ENCODE results near the gene ALCAM. TPM values are rescaled to one million over a fixed set of nuclear protein-coding genes. Genes with fewer than 3 reads are reported as not detected.

Gene ALCAM
- total RNA-seq, 4 donors from 2014 or later: 5.9 to 151 (median 19.0) TPM

GRCh38 chr3:105459566-105460290 lies 93.0 kb downstream of the ALCAM start:
- Histone ChIP-seq H3K27ac (no peak overlapping the region), H3K36me3 (no peaks in the 10 kb centered on the region), H3K4me3 (no peak overlapping the region), H3K4me1 (no peaks in the 10 kb centered on the region), H3K9me3 (no peaks in the 10 kb centered on the region), H3K27me3 (no peaks in the 10 kb centered on the region)
- intact Hi-C loops (cut with DNase I; ENCODE audit: low total_unique reads): no loop called here
- TF ChIP-seq POLR2A (IDR thresholded peaks at IDR 0.05) (no peak), CTCF (IDR thresholded peaks at IDR 0.05) (no peak)
- no peak for DNase-seq

DNA sequence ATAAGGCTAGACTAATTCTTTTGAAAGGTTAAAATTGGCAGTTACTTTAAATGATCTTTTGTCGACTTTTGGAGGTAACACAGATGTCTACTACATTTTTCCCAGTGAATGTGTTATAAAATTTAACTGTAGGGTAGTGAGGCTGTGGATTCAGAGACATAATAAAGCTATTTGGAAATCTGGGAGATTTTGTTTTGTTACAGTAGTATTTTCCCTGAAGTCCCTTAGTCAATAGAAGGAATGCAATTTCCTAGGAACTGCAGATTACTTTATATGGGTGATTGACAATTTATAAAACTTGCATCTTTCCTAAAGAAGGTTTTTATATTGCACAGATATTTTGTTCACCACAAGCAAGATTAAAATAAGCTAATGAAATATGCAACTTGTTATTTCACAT lies 96.9 kb downstream of the ALCAM start:
- Histone ChIP-seq H3K9me3 (no peaks in the 10 kb centered on the region), H3K4me1 (no peaks in the 10 kb centered on the region), H3K27ac (no peak overlapping the region), H3K27me3 (no peaks in the 10 kb centered on the region), H3K4me3 (no peak overlapping the region), H3K36me3 (no peaks in the 10 kb centered on the region)
- intact Hi-C loops (cut with DNase I; ENCODE audit: low total_unique reads): no loop called here
- DNase-seq: no peak
- TF ChIP-seq CTCF (IDR thresholded peaks at IDR 0.05) (no peak), POLR2A (IDR thresholded peaks at IDR 0.05) (no peak)

- no peaks in the 10 kb centered on the region for H3K9me3 ChIP-seq
- no peak overlapping the region for H3K27ac ChIP-seq
- no peaks in the 10 kb centered on the region for H3K36me3 ChIP-seq
- intact Hi-C loops (cut with DNase I; ENCODE audit: low total_unique reads): no loop called here
- no peaks in the 10 kb centered on the region for H3K4me1 ChIP-seq
- H3K4me3 ChIP-seq: no peak overlapping the region
- TF ChIP-seq CTCF (IDR thresholded peaks at IDR 0.05) (no peak), POLR2A (IDR thresholded peaks at IDR 0.05) (no peak)
- no peaks in the 10 kb centered on the region for H3K27me3 ChIP-seq
- DNase-seq: no peak
Measured at GRCh38 chr3:105465251-105465853, 98.6 kb downstream of the ALCAM start.

- TF ChIP-seq CTCF (IDR thresholded peaks at IDR 0.05) (no peak), POLR2A (IDR thresholded peaks at IDR 0.05) (no peak)
- no peaks in the 10 kb centered on the region for H3K4me1 ChIP-seq
- H3K27ac ChIP-seq: no peak overlapping the region
- intact Hi-C loops (cut with DNase I; ENCODE audit: low total_unique reads): no loop called here
- no peaks in the 10 kb centered on the region for H3K27me3 ChIP-seq
- no peak overlapping the region for H3K4me3 ChIP-seq
- H3K36me3 ChIP-seq: no peaks in the 10 kb centered on the region
- no peaks in the 10 kb centered on the region for H3K9me3 ChIP-seq
- DNase-seq: no peak
Measured at GRCh38 chr3:105466072-105466471, 99.4 kb downstream of the ALCAM start.

Measured in uterus (tissue), 4 donors.